GM19238 (cell line): ENCODE data around the gene PLBD2.

Experiments used
- DNase-seq: peaks from one replicate; pipeline ENCODE4 v3.0.0; 2011; ENCODE audit warnings: low spot score; ENCODE audit not compliant: insufficient read length

The PLBD2 gene

GRCh38 chr12:113393749-113394148 lies 35.4 kb downstream of the PLBD2 start:
- DNase-seq, result no peak

- no peak for DNase-seq
Measured at GRCh38 chr12:113395119-113395518, 36.7 kb downstream of the PLBD2 start.

GRCh38 chr12:113396200-113396599 lies 37.8 kb downstream of the PLBD2 start:
- no peak for DNase-seq

GRCh38 chr12:113396828-113397496 lies 38.6 kb downstream of the PLBD2 start:
- DNase-seq, result no peak

- no peak for DNase-seq
Measured at GRCh38 chr12:113397497-113398197, 39.3 kb downstream of the PLBD2 start.

- no peak for DNase-seq
Measured at GRCh38 chr12:113398346-113399290, 40.2 kb downstream of the PLBD2 start.

GRCh38 chr12:113399490-113399889 lies 41.1 kb downstream of the PLBD2 start:
- DNase-seq, result no peak

- DNase-seq, result no peak
Measured at GRCh38 chr12:113400362-113400761, 42.0 kb downstream of the PLBD2 start.

- DNase-seq, result no peak
Measured at GRCh38 chr12:113401066-113402000, 42.9 kb downstream of the PLBD2 start.

- DNase-seq, result no peak
Measured at GRCh38 chr12:113402586-113403260, 44.3 kb downstream of the PLBD2 start.

- DNase-seq, result no peak
Measured at GRCh38 chr12:113403435-113404415, 45.3 kb downstream of the PLBD2 start, which contains the start of gene SDS. Gene SDS, minus strand, starts transcription at chr12:113403887. Its CDS starts 4,179 bp downstream, at chr12:113399708.

- no peak for DNase-seq
Measured at GRCh38 chr12:113405694-113406093, 47.3 kb downstream of the PLBD2 start.

GRCh38 chr12:113407931-113408600 lies 49.7 kb downstream of the PLBD2 start:
- no peak for DNase-seq

- DNase-seq, result no peak
Measured at GRCh38 chr12:113408756-113409298, 50.4 kb downstream of the PLBD2 start.

- DNase-seq, result no peak
Measured at GRCh38 chr12:113409462-113410124, 51.2 kb downstream of the PLBD2 start.

GRCh38 chr12:113413488-113413939 lies 55.1 kb downstream of the PLBD2 start:
- DNase-seq, result no peak

- DNase-seq, result no peak
Measured at GRCh38 chr12:113414519-113415038, 56.2 kb downstream of the PLBD2 start.
